Endothelial cell of umbilical vein (primary cell): ENCODE results near the gene TBC1D19. TPM values are rescaled to one million over a fixed set of nuclear protein-coding genes. Genes with fewer than 3 reads are reported as not detected.
A peak's percentile ranks its signal among the peaks of the same experiment; 100 is the strongest.

Experiments
- Bru-seq: library from RNA; stranded (reverse); fragments of 400-500 nt; gene quantifications from one replicate; lab custom pipeline; 2021; lab: Mats Ljungman, UMichigan
- BruChase-seq, 2 experiments: library from RNA; stranded (reverse); fragments of 400-500 nt; gene quantifications; one replicate each; lab custom pipeline; 2021; lab: Mats Ljungman, UMichigan
- BruUV-seq: library from RNA; stranded (reverse); fragments of 400-500 nt; replicated peaks from 2 replicates; lab custom pipeline; 2021; lab: Mats Ljungman, UMichigan
- CTCF ChIA-PET: fragments of 300-600, 350-600 bp; sonication (Branson Sonifier 250); formaldehyde crosslinking; loops from one replicate; lab custom pipeline; 2021; ENCODE audit warnings: antibody characterized with exemption, inconsistent platforms; lab: Charles Lee
- POLR2A ChIA-PET: fragments of 300-600, 350-600 bp; sonication (Branson Sonifier 250); formaldehyde crosslinking; loops from one replicate; lab custom pipeline; 2021; ENCODE audit warnings: antibody characterized with exemption, inconsistent platforms; lab: Charles Lee
- DNase-seq: peaks from one replicate; pipeline ENCODE4 v3.0.0-alpha.2; 2011; ENCODE audit warnings: low read depth, low spot score
- FAIRE-seq: peaks from 2 replicates; lab custom pipeline; 2011; peaks lifted over from hg19 to GRCh38; lab: Jason Lieb, UNC
- H2AFZ ChIP-seq: 2 replicates; pipeline ENCODE4 v1.6.0; 2012; ENCODE audit warnings: low read depth, low read length, control low read depth, inconsistent platforms
- H3K27ac ChIP-seq: 2 replicates; pipeline ENCODE4 v1.5.1; 2011; ENCODE audit warnings: low read depth, mild to moderate bottlenecking, control low read depth, low read length, moderate library complexity; ENCODE audit not compliant: insufficient read depth
- H3K27me3 ChIP-seq, 2 experiments: 2 replicates each; pipeline versions ENCODE4 v1.6.0 to v1.6.1; 2011; ENCODE audit warnings: low read length in 2 of 2, mixed read lengths in 1 of 2; ENCODE audit not compliant: control insufficient read depth in 2 of 2, insufficient read depth in 2 of 2
- H3K36me3 ChIP-seq, 2 experiments: 2 replicates in 1 of 2; 3 replicates in 1 of 2; pipeline ENCODE4 v1.5.1; 2011; ENCODE audit warnings: low read length in 2 of 2, mild to moderate bottlenecking in 1 of 2, moderate library complexity in 1 of 2; ENCODE audit not compliant: control insufficient read depth in 2 of 2, insufficient read depth in 2 of 2; ENCODE audit errors: extremely low read depth in 1 of 2
- H3K4me1 ChIP-seq: 3 replicates; pipeline ENCODE4 v1.5.1; 2011; ENCODE audit warnings: mild to moderate bottlenecking, low read length; ENCODE audit not compliant: control insufficient read depth, insufficient read depth; ENCODE audit errors: extremely low read depth
- H3K4me2 ChIP-seq: 2 replicates; pipeline ENCODE4 v1.6.1; 2011; ENCODE audit warnings: low read length, control low read depth, mixed read lengths; ENCODE audit not compliant: insufficient read depth
- H3K4me3 ChIP-seq, 3 experiments: fragments of 200-600 bp in 1 of 3; sonication (generic), shearing (Covaris generic) in 1 of 3; replicated peaks in 1 of 3; 2 replicates each; pipeline ENCODE4 v1.5.1; 2011 to 2016; ENCODE audit warnings: control low read depth in 3 of 3, low read length in 3 of 3, mild to moderate bottlenecking in 2 of 3, inconsistent platforms in 1 of 3, low read depth in 1 of 3, moderate library complexity in 1 of 3; ENCODE audit not compliant: insufficient read depth in 1 of 3
- H3K79me2 ChIP-seq: 2 replicates; pipeline ENCODE4 v1.6.0; 2012; ENCODE audit warnings: low read length, inconsistent platforms; ENCODE audit not compliant: control insufficient read depth, insufficient read depth
- H3K9ac ChIP-seq: replicated peaks from 2 replicates; pipeline ENCODE3; 2011; ENCODE audit warnings: low read length, control low read depth; ENCODE audit not compliant: insufficient read depth; ENCODE audit errors: extremely low read depth
- H3K9me1 ChIP-seq: replicated peaks from 3 replicates; pipeline ENCODE4 v1.6.0; 2011; ENCODE audit warnings: mild to moderate bottlenecking, low read length; ENCODE audit not compliant: control insufficient read depth, insufficient read depth; ENCODE audit errors: extremely low read depth
- H3K9me3 ChIP-seq: replicated peaks from 2 replicates; pipeline ENCODE4 v1.5.1; 2012; ENCODE audit warnings: low read length, inconsistent platforms; ENCODE audit not compliant: control insufficient read depth, insufficient read depth
- H4K20me1 ChIP-seq: replicated peaks from 2 replicates; pipeline ENCODE3; 2011; ENCODE audit warnings: mild to moderate bottlenecking, low read length; ENCODE audit not compliant: control insufficient read depth, insufficient read depth; ENCODE audit errors: extremely low read depth
- EZH2 ChIP-seq: IDR thresholded peaks from 2 replicates; pipeline ENCODE4 v1.6.1; 2012; ENCODE audit warnings: borderline replicate concordance, low read depth, mild to moderate bottlenecking, moderate library complexity, low read length, inconsistent platforms; ENCODE audit not compliant: severe bottlenecking
- FOS ChIP-seq: IDR thresholded peaks from 2 replicates; pipeline ENCODE4 v1.6.1; 2011; ENCODE audit warnings: mild to moderate bottlenecking, low read length, moderate library complexity, borderline replicate concordance; ENCODE audit not compliant: insufficient read depth
- GATA2 ChIP-seq: IDR thresholded peaks from 2 replicates; pipeline ENCODE4 v1.7.0; 2011; ENCODE audit warnings: low read depth, mild to moderate bottlenecking, moderate library complexity, mixed read lengths, low read length; ENCODE audit not compliant: insufficient read length, insufficient read depth
- JUN ChIP-seq: IDR thresholded peaks from 2 replicates; pipeline ENCODE4 v1.6.1; 2011; ENCODE audit warnings: borderline replicate concordance, low read depth; ENCODE audit not compliant: insufficient read length, insufficient read depth
- MYC ChIP-seq: IDR thresholded peaks from one replicate; pipeline ENCODE4 v1.6.1; 2011; ENCODE audit warnings: mild to moderate bottlenecking, low read depth, low read length
- POLR2A ChIP-seq: IDR thresholded peaks from 2 replicates; pipeline ENCODE4 v1.6.1; 2012; ENCODE audit warnings: low read depth, mild to moderate bottlenecking, control low read depth, low read length
- POLR2AphosphoS5 ChIP-seq: IDR thresholded peaks from 2 replicates; pipeline ENCODE4 v1.6.1; 2012; ENCODE audit warnings: low read depth, mild to moderate bottlenecking, control low read depth, low read length, moderate library complexity; ENCODE audit not compliant: insufficient read depth
- dilution Hi-C: fragments of 300-500 bp; cut with MboI; formaldehyde crosslinking; loops from one replicate; pipeline ENCODE4 v1.15.0; 2019; ENCODE audit warnings: low sequenced_read_pairs; ENCODE audit not compliant: extremely low pct_ligation_motif_present
- intact Hi-C: fragments of 100-400 bp; cut with micrococcal nuclease; formaldehyde crosslinking; loops from one replicate; pipeline ENCODE4 v1.10.0; 2022
- long read RNA-seq: library from polyadenylated mRNA; stranded (forward); transcript quantifications from one replicate; pipeline ENCODE4 v2.0.0, GENCODE V29; 2021
- polyA minus RNA-seq, 3 experiments: library from RNA; depleted of rRNA, polyadenylated mRNA; stranded (reverse); fragments of >200 nt; gene quantifications; 1 replicate in 1 of 3; 2 replicates in 2 of 3; pipeline ENCODE4 v1.2.3, GENCODE V29; 2011
- polyA plus RNA-seq, 4 experiments: library from polyadenylated mRNA; depleted of rRNA in 3 of 4; stranded (reverse) in 3 of 4; unstranded in 1 of 4; fragments of >200 nt; gene quantifications; 2 replicates each; pipeline versions ENCODE4 v1.2.1 to v1.2.3, GENCODE V29; 2011 to 2012; ENCODE audit warnings: missing spikeins in 1 of 4
- total RNA-seq: library from RNA; stranded (reverse); gene quantifications from 2 replicates; pipeline ENCODE4 v1.2.3, GENCODE V29; 2021
- TF ChIP-seq, protein P1 (sequence below): IDR thresholded peaks from 2 replicates; pipeline ENCODE4 v1.6.1; 2011; ENCODE audit not compliant: insufficient read depth, insufficient read length
- TF ChIP-seq, protein P2 (sequence below), 2 donors: IDR thresholded peaks; 1 replicate in 1 of 2; 2 replicates in 1 of 2; pipeline ENCODE4 v1.5.1; 2011; ENCODE audit warnings: low read length in 2 of 2, mild to moderate bottlenecking in 2 of 2, moderate library complexity in 2 of 2, control low read depth in 1 of 2, inconsistent platforms in 1 of 2, low read depth in 1 of 2; ENCODE audit not compliant: insufficient read depth in 1 of 2; ENCODE audit errors: extremely low read depth in 1 of 2

TBC1D19 gene, protein sequence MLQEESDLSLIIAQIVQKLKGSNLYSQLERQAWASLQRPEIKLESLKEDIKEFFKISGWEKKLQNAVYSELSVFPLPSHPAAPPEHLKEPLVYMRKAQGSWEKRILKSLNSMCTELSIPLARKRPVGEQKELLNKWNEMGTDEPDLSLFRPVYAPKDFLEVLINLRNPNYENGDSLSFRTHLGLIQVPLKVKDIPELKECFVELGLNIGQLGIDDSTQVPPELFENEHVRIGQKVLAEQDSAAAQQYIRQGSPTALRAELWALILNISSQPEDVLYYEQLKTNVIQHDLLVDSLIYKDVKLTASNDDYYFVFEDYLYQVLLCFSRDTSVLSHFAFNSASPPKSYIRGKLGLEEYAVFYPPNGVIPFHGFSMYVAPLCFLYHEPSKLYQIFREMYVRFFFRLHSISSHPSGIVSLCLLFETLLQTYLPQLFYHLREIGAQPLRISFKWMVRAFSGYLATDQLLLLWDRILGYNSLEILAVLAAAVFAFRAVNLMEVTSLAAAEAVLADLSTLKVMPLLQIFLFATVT
- 5.9 and 6.1 TPM in 2 replicates for total RNA-seq
- 3.7 and 4.4 TPM in 2 replicates for polyA plus RNA-seq
- polyA plus RNA-seq (2011; cell fraction: cytosol; rRNA removed), result 3.2 and 3.4 TPM in 2 replicates
- polyA plus RNA-seq (2011; cell fraction: nucleus; rRNA removed), result 7.0 and 8.5 TPM in 2 replicates
- polyA plus RNA-seq (2012), result 3.3 and 3.5 TPM in 2 replicates
- polyA minus RNA-seq, result 7.3 and 7.7 TPM in 2 replicates
- polyA minus RNA-seq (2011; cell fraction: cytosol; rRNA and poly(A)+ RNA removed), result 2.5 TPM
- 22.2 and 32.2 TPM in 2 replicates for polyA minus RNA-seq (2011; cell fraction: nucleus; rRNA and poly(A)+ RNA removed)
- percentile 61 among the genes with signal in this experiment for Bru-seq, nascent RNA
- BruChase-seq, experiment 1, labeled RNA remaining after a 6-hour chase, result percentile 49 among the genes with signal in this experiment
- percentile 57 among the genes with signal in this experiment for BruChase-seq, experiment 2, labeled RNA remaining after a 2-hour chase
- long read RNA-seq, transcript TBC1D19-201 (21 exons, 2,263 nt), result major isoform, 8 of 14 reads
- long read RNA-seq, partial matches to known transcripts, result 2 of 14 reads
- long read RNA-seq, other reads (novel, unspliced or antisense), result 3 of 14 reads

DNA sequence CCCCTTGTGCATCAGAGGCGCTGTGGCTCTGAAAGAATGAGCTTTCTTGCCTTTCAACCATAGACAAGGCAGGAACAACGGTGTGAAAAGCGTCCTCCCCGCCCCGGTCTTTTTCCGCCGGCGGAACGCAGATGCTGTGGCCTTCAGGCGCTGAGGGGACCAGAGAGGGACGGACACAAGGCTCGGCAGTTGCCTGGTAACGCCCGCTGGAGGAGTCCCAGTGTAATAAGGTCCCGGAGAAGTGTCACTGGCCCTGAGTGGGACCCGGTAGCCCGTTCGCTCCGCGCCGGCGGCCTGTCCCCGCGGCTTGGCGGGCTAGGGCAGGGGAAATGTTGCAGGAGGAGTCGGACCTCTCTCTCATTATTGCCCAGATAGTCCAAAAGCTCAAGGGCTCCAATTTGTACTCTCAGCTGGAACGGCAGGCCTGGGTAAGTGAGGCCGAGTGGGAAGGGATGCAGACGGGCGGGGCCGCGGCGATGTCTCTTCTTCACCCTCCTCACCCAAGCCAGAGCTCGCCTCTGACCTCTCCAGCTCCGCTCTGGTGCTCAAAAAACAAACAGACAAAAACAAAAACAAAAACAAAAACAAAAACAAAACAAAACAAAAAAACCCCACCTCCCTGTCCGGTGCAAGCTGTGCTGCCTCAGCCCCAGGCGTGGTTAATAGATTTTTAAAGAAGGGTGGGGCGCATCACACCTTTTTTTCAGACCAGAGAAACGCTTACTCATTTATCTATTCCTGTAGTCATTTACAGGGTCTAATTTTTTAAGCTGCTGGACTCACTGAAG lies at the start of gene TBC1D19:
TSS of gene TBC1D19 (plus strand) at position 220 of the 788 bp plus-strand sequence. CDS start at position 330, 110 bp downstream.
- FAIRE-seq (peak; percentile 87), DNase-seq (peak; percentile 85)
- peak within 1 kb of the TSS; percentile 61 for H3K9ac ChIP-seq
- H2AFZ ChIP-seq, result peak within 1 kb of the TSS; percentile 92
- TSS peak; percentile 35 for BruUV-seq
- ChIA-PET CTCF (interaction anchor here (1.0 to 2.9 kb wide), 8 partner anchors 9 to 426 kb away, joined by 3 to 16 read pairs (median 4); no protein-coding TSS in a partner anchor), POLR2A (interaction anchor here (1.1 kb wide), 1 partner anchor 16 kb away, joined by 6 read pairs; no protein-coding TSS in a partner anchor)
- H3K9me1 ChIP-seq, result no peaks in the 10 kb centered on the region
- H3K9me3 ChIP-seq, result no peaks in the 10 kb centered on the region
- no peaks in the 10 kb centered on the region for H4K20me1 ChIP-seq
- H3K79me2 ChIP-seq, result no peaks in the 10 kb centered on the region
- peak within 1 kb of the TSS; percentile 100 for H3K4me2 ChIP-seq
- peaks cover 10% of the 10 kb centered on the region for H3K4me1 ChIP-seq
- dilution Hi-C loops, result no loop called here
- intact Hi-C loops, result loop anchor here (1.0 to 5.0 kb wide), 5 partner anchors 16 to 426 kb away; partner anchors contain the start of gene STIM2
- no peak within 1 kb of the TSS for H3K27ac ChIP-seq
- no peak for TF ChIP-seq FOS
- TF ChIP-seq GATA2, result no peak
- TF ChIP-seq MYC, result peak; percentile 7
- TF ChIP-seq POLR2A, result peak; percentile 46
- TF ChIP-seq EZH2, result no peak
- TF ChIP-seq, protein P1, sequence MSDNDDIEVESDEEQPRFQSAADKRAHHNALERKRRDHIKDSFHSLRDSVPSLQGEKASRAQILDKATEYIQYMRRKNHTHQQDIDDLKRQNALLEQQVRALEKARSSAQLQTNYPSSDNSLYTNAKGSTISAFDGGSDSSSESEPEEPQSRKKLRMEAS, result no peak
- TF ChIP-seq, protein P2, sequence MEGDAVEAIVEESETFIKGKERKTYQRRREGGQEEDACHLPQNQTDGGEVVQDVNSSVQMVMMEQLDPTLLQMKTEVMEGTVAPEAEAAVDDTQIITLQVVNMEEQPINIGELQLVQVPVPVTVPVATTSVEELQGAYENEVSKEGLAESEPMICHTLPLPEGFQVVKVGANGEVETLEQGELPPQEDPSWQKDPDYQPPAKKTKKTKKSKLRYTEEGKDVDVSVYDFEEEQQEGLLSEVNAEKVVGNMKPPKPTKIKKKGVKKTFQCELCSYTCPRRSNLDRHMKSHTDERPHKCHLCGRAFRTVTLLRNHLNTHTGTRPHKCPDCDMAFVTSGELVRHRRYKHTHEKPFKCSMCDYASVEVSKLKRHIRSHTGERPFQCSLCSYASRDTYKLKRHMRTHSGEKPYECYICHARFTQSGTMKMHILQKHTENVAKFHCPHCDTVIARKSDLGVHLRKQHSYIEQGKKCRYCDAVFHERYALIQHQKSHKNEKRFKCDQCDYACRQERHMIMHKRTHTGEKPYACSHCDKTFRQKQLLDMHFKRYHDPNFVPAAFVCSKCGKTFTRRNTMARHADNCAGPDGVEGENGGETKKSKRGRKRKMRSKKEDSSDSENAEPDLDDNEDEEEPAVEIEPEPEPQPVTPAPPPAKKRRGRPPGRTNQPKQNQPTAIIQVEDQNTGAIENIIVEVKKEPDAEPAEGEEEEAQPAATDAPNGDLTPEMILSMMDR (IDR thresholded peaks at IDR 0.05; ENCODE audit: extremely low read depth in 1 of 2, insufficient read depth in 1 of 2, low read depth in 1 of 2, low read length in 2 of 2), result no peak
- peak; percentile 55 for TF ChIP-seq POLR2AphosphoS5
- TF ChIP-seq JUN, result no peak
- peaks cover 2 to 9% of the 10 kb centered on the region in 2 experiments for H3K27me3 ChIP-seq
- H3K4me3 ChIP-seq, result peak within 1 kb of the TSS; percentile 52 to 90 (median 89)
- H3K36me3 ChIP-seq, result no peaks in the 10 kb centered on the region
